HepG2 (cell line): ENCODE measurements around the gene ANKS1A. TPM values are rescaled to one million over a fixed set of nuclear protein-coding genes. Genes with fewer than 3 reads are reported as not detected.
"Not testable (repeated sequence)": the region's sequence is repeated elsewhere in the genome, so short reads cannot be mapped to it uniquely, and the experiment has no call there.

Experiments used
- ATAC-seq: fragments of 200-7000 bp; cut with Tn5 transposase; 3 replicates; pipeline ENCODE4 v1.9.1; 2020; ENCODE audit warnings: mild to moderate bottlenecking, moderate library complexity
- BruUV-seq: library from RNA; stranded (reverse); fragments of 400-500 nt; replicated peaks from 2 replicates; lab custom pipeline; 2021; lab: Mats Ljungman, UMichigan
- CTCF ChIA-PET: fragments of 300-600 bp; formaldehyde crosslinking; extraction: SDS; loops from one replicate; lab custom pipeline; 2021; ENCODE audit warnings: low total read pairs, inconsistent platforms, low intra/inter-chr PET ratio; lab: Yijun Ruan, JAX
- POLR2A ChIA-PET: fragments of 350-600 bp; sonication (Branson Sonifier 250); formaldehyde crosslinking; loops from one replicate; lab custom pipeline; 2020; ENCODE audit warnings: antibody characterized with exemption, inconsistent platforms; lab: Yijun Ruan, JAX
- DNase-seq: peaks from one replicate; pipeline ENCODE4 v3.0.0-alpha.2; 2015; ENCODE audit warnings: low spot score
- FAIRE-seq: peaks from 3 replicates; lab custom pipeline; 2011; peaks lifted over from hg19 to GRCh38; lab: Jason Lieb, UNC
- H2AFZ ChIP-seq: one replicate; pipeline ENCODE4 v1.6.1; 2011; ENCODE audit warnings: low read length, inconsistent platforms
- H3K27ac ChIP-seq: fragments of 300-600 bp; 3 replicates; pipeline ENCODE4 v1.8.0; 2011; ENCODE audit warnings: mixed run types, mild to moderate bottlenecking, mixed read lengths, low read length, inconsistent platforms; ENCODE audit not compliant: insufficient read depth; ENCODE audit errors: extremely low read length
- H3K27me3 ChIP-seq, 2 experiments: fragments of 200-600 bp in 1 of 2; 2 replicates in 1 of 2; 3 replicates in 1 of 2; pipeline versions ENCODE4 v1.6.0 to v1.8.0; 2011; ENCODE audit warnings: low read length in 2 of 2, mild to moderate bottlenecking in 2 of 2, moderate library complexity in 2 of 2, inconsistent platforms in 1 of 2; ENCODE audit not compliant: insufficient read depth in 2 of 2, control insufficient read depth in 1 of 2
- H3K36me3 ChIP-seq, 2 experiments: fragments of 200-600 bp in 1 of 2; replicated peaks in 1 of 2; 2 replicates in 1 of 2; 3 replicates in 1 of 2; pipeline versions ENCODE4 v1.5.1 to v1.8.0; 2011; ENCODE audit warnings: low read length in 2 of 2, inconsistent platforms in 1 of 2; ENCODE audit not compliant: insufficient read depth in 2 of 2, control insufficient read depth in 1 of 2
- H3K4me1 ChIP-seq: 2 replicates; pipeline ENCODE4 v1.5.1; 2012; ENCODE audit warnings: low read length, inconsistent platforms; ENCODE audit not compliant: insufficient read depth
- H3K4me2 ChIP-seq: 2 replicates; pipeline ENCODE4 v1.6.0; 2011; ENCODE audit warnings: low read depth, low read length, inconsistent platforms
- H3K4me3 ChIP-seq, 3 experiments: fragments of 200-600 bp in 1 of 3; sonication (generic), shearing (Covaris generic) in 1 of 3; replicated peaks in 1 of 3; 2 replicates each; pipeline ENCODE4 v1.5.1; 2011 to 2016; ENCODE audit warnings: low read length in 3 of 3, inconsistent platforms in 2 of 3, low read depth in 2 of 3, mild to moderate bottlenecking in 2 of 3, control low read depth in 1 of 3, mixed read lengths in 1 of 3; ENCODE audit not compliant: insufficient read depth in 1 of 3
- H3K79me2 ChIP-seq: one replicate; pipeline ENCODE4 v1.6.1; 2011; ENCODE audit warnings: low read length, inconsistent platforms; ENCODE audit not compliant: insufficient read depth
- H3K9ac ChIP-seq: 2 replicates; pipeline ENCODE4 v1.6.0; 2011; ENCODE audit warnings: mild to moderate bottlenecking, low read depth, low read length, inconsistent platforms; ENCODE audit not compliant: insufficient read depth
- H3K9me3 ChIP-seq: 2 replicates; pipeline ENCODE4 v1.5.1; 2012; ENCODE audit warnings: mild to moderate bottlenecking, low read length
- H4K20me1 ChIP-seq: 2 replicates; pipeline ENCODE4 v1.6.0; 2011; ENCODE audit warnings: inconsistent platforms, mild to moderate bottlenecking, low read length, moderate library complexity; ENCODE audit not compliant: insufficient read depth
- CBX5 ChIP-seq: sonication (generic); formaldehyde crosslinking; IDR thresholded peaks from 2 replicates; pipeline ENCODE4 v1.4.0; 2020; ENCODE audit warnings: missing genetic modification reagents, borderline replicate concordance
- HNRNPK ChIP-seq: fragments of 200-400 bp; formaldehyde crosslinking; IDR thresholded peaks from 2 replicates; pipeline ENCODE4 v1.6.1; 2018; ENCODE audit warnings: low read length, low read depth, moderate library complexity, mild to moderate bottlenecking; ENCODE audit not compliant: poor library complexity, severe bottlenecking
- KAT8 ChIP-seq: IDR thresholded peaks from 2 replicates; pipeline ENCODE4 v1.6.1; 2016; ENCODE audit warnings: missing genetic modification reagents, missing compliant biosample characterization
- PAF1 ChIP-seq: IDR thresholded peaks from 2 replicates; pipeline ENCODE4 v1.6.1; 2016; ENCODE audit warnings: missing genetic modification reagents, missing compliant biosample characterization
- RARG ChIP-seq: sonication (generic); formaldehyde crosslinking; IDR thresholded peaks from 2 replicates; pipeline ENCODE4 v1.4.0; 2020; ENCODE audit warnings: low read depth, mild to moderate bottlenecking, missing genetic modification reagents
- SALL2 ChIP-seq: sonication (generic); formaldehyde crosslinking; IDR thresholded peaks from 2 replicates; pipeline ENCODE4 v1.8.1; 2023; ENCODE audit warnings: mild to moderate bottlenecking, missing genetic modification reagents, inconsistent platforms
- SIX1 ChIP-seq: sonication (generic); formaldehyde crosslinking; IDR thresholded peaks from 2 replicates; pipeline ENCODE4 v1.4.0; 2020; ENCODE audit warnings: missing genetic modification reagents, borderline replicate concordance
- TMF1 ChIP-seq: sonication (generic); formaldehyde crosslinking; IDR thresholded peaks from 2 replicates; pipeline ENCODE4 v1.8.1; 2022; ENCODE audit warnings: low read depth, missing genetic modification reagents
- ZC3H13 ChIP-seq: sonication (generic); formaldehyde crosslinking; IDR thresholded peaks from 2 replicates; pipeline ENCODE4 v1.8.1; 2023; ENCODE audit warnings: mild to moderate bottlenecking, missing genetic modification reagents, moderate library complexity
- ZNF205 ChIP-seq: IDR thresholded peaks from 2 replicates; pipeline ENCODE4 v1.6.1; 2018; ENCODE audit warnings: missing biosample characterization, missing genetic modification reagents
- ZNF232 ChIP-seq: sonication (generic); formaldehyde crosslinking; IDR thresholded peaks from 2 replicates; pipeline ENCODE4 v1.4.0; 2020; ENCODE audit warnings: missing genetic modification reagents, borderline replicate concordance
- ZNF430 ChIP-seq: sonication (generic); formaldehyde crosslinking; IDR thresholded peaks from 2 replicates; pipeline ENCODE4 v1.9.0; 2021; ENCODE audit warnings: mild to moderate bottlenecking, missing genetic modification reagents
- ZNF501 ChIP-seq: sonication (generic); formaldehyde crosslinking; IDR thresholded peaks from 2 replicates; pipeline ENCODE4 v1.5.1; 2020; ENCODE audit warnings: mild to moderate bottlenecking, moderate library complexity, missing genetic modification reagents
- ZNF557 ChIP-seq: sonication (generic); formaldehyde crosslinking; IDR thresholded peaks from 2 replicates; pipeline ENCODE4 v1.4.0; 2020; ENCODE audit warnings: missing genetic modification reagents
- ZNF709 ChIP-seq: sonication (generic); formaldehyde crosslinking; IDR thresholded peaks from 2 replicates; pipeline ENCODE4 v1.5.0; 2020; ENCODE audit warnings: mild to moderate bottlenecking, missing genetic modification reagents
- WGBS: methylation state at CpG from one replicate; pipeline ENCODE4 v1.1.6; 2017; ENCODE audit warnings: low lambda C conversion rate; 5-methylcytosine and 5-hydroxymethylcytosine counted together
- in situ Hi-C: cut with HindIII; loops from 2 replicates; pipeline ENCODE4 v1.10.0; 2017; ENCODE audit warnings: low pct_unique_long_range_greater_than_20kb; ENCODE audit not compliant: extremely low pct_ligation_motif_present
- intact Hi-C: fragments of 100-400 bp; cut with micrococcal nuclease; formaldehyde crosslinking; loops from one replicate; pipeline ENCODE4 v1.10.0; 2022; ENCODE audit not compliant: unreplicated experiment
- polyA plus RNA-seq, 8 experiments: library from polyadenylated mRNA; depleted of rRNA in 3 of 8; stranded (reverse) in 7 of 8; unstranded in 1 of 8; fragments of >200 nt; fragmentation: Illumina TruSeq in 4 of 8; extraction: Trizol in 4 of 8; gene quantifications; 2 replicates each; pipeline versions ENCODE4 v1.2.1 to v1.2.3, GENCODE V29; 2011 to 2016; ENCODE audit warnings: low read depth in 4 of 8, missing spikeins in 1 of 8, mixed read lengths in 1 of 8; ENCODE audit not compliant: insufficient read depth in 1 of 8
- total RNA-seq, 5 experiments: library from RNA; depleted of rRNA; stranded (reverse); fragments of >200 nt; fragmentation: Illumina TruSeq; extraction: Trizol; gene quantifications; 2 replicates each; pipeline ENCODE4 v1.2.3, GENCODE V29; 2016; ENCODE audit warnings: low read depth in 1 of 5
- TF ChIP-seq, protein P1 (sequence below): conservative IDR thresholded peaks from 2 replicates; pipeline ENCODE4 v1.6.1; 2018; ENCODE audit warnings: missing genetic modification reagents

ANKS1A gene
- total and polyA plus RNA-seq, 2 of the 13 experiments (the other 11 are each of a cell fraction or from before 2014, with no cell fraction given) = 7.2 to 15.1 TPM

DNA sequence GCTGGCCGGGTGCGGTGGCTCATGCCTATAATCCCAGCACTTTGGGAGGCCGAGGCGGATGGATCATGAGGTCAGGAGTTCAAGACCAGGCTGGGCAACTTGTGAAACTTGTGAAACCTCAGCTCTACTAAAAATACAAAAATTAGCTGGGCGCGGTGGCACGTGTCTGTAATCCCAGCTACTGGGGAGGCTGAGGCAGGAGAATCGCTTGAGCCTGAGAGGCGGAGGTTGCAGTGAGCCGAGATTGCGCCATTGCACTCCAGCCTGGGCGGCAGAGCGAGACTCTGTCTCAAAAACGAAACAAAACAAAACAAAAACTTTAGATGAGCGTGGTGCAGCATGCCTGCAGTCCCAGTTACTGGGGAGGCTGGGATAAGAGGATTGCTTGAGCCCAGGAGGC, 3.2 kb upstream of the ANKS1A start:
- H3K27me3 ChIP-seq, CTCF ChIA-PET, FAIRE-seq, in situ Hi-C loops, H2AFZ ChIP-seq, POLR2A ChIA-PET, H3K9ac ChIP-seq, H4K20me1 ChIP-seq, ATAC-seq, H3K4me3 ChIP-seq, H3K27ac ChIP-seq, H3K9me3 ChIP-seq, BruUV-seq, DNase-seq: not testable (repeated sequence)
- 93% methylated on average over 15 of the region's 15 CpGs for WGBS
- Histone ChIP-seq H3K4me2 (peak overlapping the region; percentile 83; the same call in 1 of the 2 replicates), H3K79me2 (peaks cover 45% of the 10 kb centered on the region), H3K4me1 (peaks cover 29% of the 10 kb centered on the region), H3K36me3 (peaks cover 0 to 11% of the 10 kb centered on the region in 2 experiments; a peak in 4 of 5 replicates)
- 0 out of 2 replicates have a peak, but pooled peaks have one; percentile 13 for TF ChIP-seq ZNF501
- TF ChIP-seq PAF1 (CRISPR knock-in tag) = 0 out of 2 replicates have a peak, but pooled peaks have one; percentile 57
- 0 out of 2 replicates have a peak, but pooled peaks have one; percentile 22 for TF ChIP-seq ZNF430 (CRISPR knock-in tag)
- TF ChIP-seq ZC3H13 (CRISPR knock-in tag) = 0 out of 2 replicates have a peak, but pooled peaks have one; percentile 1
- intact Hi-C loops = loop anchor here (5.0 kb wide), 1 partner anchor 94 kb away; the partner anchor contains the start of gene BLTP3A

DNA sequence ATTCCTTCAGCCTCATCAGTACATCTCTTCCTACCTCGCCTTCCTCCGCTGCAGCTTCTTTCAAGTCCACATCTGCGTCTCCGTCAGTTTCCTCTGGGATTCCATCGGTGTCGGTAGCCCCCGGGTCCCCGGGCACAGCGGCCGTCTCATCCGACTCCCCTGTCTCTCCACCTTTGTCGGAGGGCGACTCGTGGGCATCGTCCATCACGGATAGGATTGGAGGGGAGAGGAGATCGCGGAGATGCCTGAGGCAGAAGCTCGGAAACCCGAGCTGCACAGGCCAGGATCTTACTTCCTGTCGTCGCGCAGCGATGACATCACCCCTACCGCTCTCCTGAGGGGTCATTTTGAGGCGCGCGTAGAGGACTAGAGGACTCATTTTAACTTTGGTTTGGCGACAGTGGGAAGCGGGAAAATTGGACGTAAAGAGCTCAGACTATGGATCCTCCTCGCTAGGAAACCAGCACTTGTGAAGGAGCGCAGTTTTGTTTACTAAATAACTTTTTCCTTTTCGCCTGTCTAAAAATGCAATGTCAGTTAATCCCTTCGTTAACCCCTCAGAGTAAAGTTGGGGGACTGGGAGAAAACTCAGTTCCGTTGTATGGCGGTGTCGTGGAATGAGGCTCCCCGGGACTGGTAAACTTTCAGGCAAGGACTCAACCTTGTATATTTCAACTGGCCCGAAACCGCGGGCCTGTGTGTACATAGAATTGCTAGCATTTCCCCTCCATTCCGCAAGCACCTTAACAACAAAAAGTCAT, 1.1 kb upstream of the ANKS1A start, which contains the start of gene TAF11:
Gene TAF11, minus strand, starts transcription at position 290 of the 761 bp plus-strand sequence. Its CDS starts 85 bp downstream, at position 205.
- ATAC-seq (peak; percentile 91), FAIRE-seq (peak; percentile 88), DNase-seq (peak; percentile 96)
- Histone ChIP-seq H3K36me3 (peaks cover 0 to 3% of the 10 kb centered on the region in 2 experiments; a peak in 1 of 5 replicates), H3K4me1 (peaks cover 50% of the 10 kb centered on the region), H3K4me3 (peak within 1 kb of the TSS; percentile 92 to 97 (median 94)), H3K9ac (peak within 1 kb of the TSS; percentile 88), H2AFZ (peak within 1 kb of the TSS; percentile 74), H3K4me2 (peak within 1 kb of the TSS; percentile 83), H3K9me3 (no peaks in the 10 kb centered on the region), H3K27ac (peak within 1 kb of the TSS; percentile 84), H4K20me1 (no peaks in the 10 kb centered on the region), H3K79me2 (peaks cover 65% of the 10 kb centered on the region), H3K27me3 (no peaks in the 10 kb centered on the region; a peak in 1 of 5 replicates)
- intact Hi-C loops = loop anchor here (2.0 to 5.0 kb wide), 2 partner anchors 65 to 96 kb away; partner anchors contain the start of gene BLTP3A
- CTCF ChIA-PET = no interaction called here
- POLR2A ChIA-PET = interaction anchor here (0.7 to 2.7 kb wide), 17 partner anchors 9 to 371 kb away, joined by 3 to 19 read pairs (median 4); partner anchors contain the start of genes BLTP3A, ILRUN, SNRPC and ZNF76
- BruUV-seq = TSS peak; percentile 96
- WGBS = under 1% methylated on average over 42 of the region's 43 CpGs
- in situ Hi-C loops = no loop called here
- TF ChIP-seq ZNF205 = peak; percentile 89; the same call in 1 of the 2 replicates
- no peak for TF ChIP-seq HNRNPK
- peak; percentile 96 for TF ChIP-seq SIX1 (CRISPR knock-in tag)
- TF ChIP-seq, protein P1, sequence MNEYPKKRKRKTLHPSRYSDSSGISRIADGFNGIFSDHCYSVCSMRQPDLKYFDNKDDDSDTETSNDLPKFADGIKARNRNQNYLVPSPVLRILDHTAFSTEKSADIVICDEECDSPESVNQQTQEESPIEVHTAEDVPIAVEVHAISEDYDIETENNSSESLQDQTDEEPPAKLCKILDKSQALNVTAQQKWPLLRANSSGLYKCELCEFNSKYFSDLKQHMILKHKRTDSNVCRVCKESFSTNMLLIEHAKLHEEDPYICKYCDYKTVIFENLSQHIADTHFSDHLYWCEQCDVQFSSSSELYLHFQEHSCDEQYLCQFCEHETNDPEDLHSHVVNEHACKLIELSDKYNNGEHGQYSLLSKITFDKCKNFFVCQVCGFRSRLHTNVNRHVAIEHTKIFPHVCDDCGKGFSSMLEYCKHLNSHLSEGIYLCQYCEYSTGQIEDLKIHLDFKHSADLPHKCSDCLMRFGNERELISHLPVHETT = peak; percentile 77
- TF ChIP-seq KAT8 = peak; percentile 100
- TF ChIP-seq SALL2 (CRISPR knock-in tag) = peak; percentile 67; the same call in 1 of the 2 replicates
- no peak for TF ChIP-seq RARG (CRISPR knock-in tag)
- 0 out of 2 replicates have a peak, but pooled peaks have one; percentile 8 for TF ChIP-seq ZNF557 (CRISPR knock-in tag)
- TF ChIP-seq ZNF709 (CRISPR knock-in tag) = peak; percentile 38; the same call in 1 of the 2 replicates
- TF ChIP-seq CBX5 (CRISPR knock-in tag) = peak; percentile 93; the same call in 1 of the 2 replicates
- no peak for TF ChIP-seq ZNF232 (CRISPR knock-in tag)
- peak; percentile 75 for TF ChIP-seq TMF1
